MCF 10A (cell line): ENCODE data around the gene STAT1. TPM values are rescaled to one million over a fixed set of nuclear protein-coding genes. Genes with fewer than 3 reads are reported as not detected.
A peak's percentile ranks its signal among the peaks of the same experiment; 100 is the strongest.

Experiments used
- BruUV-seq: library from RNA; stranded (reverse); fragments of 400-500 nt; replicated peaks from 2 replicates; lab custom pipeline; 2021; lab: Mats Ljungman, UMichigan
- CTCF ChIA-PET: fragments of 300-600 bp; sonication (Branson Sonifier 250); formaldehyde crosslinking; extraction: SDS; loops from one replicate; lab custom pipeline; 2021; ENCODE audit warnings: antibody characterized with exemption, inconsistent platforms; lab: Yijun Ruan, JAX
- POLR2A ChIA-PET: fragments of 300-600, 350-650 bp; sonication (Branson Sonifier 250); formaldehyde crosslinking; extraction: SDS; loops from one replicate; lab custom pipeline; 2020; ENCODE audit warnings: antibody characterized with exemption, inconsistent platforms; lab: Yijun Ruan, JAX
- DNase-seq: peaks from one replicate; pipeline ENCODE4 v3.0.0-alpha.2; 2018; ENCODE audit not compliant: unreplicated experiment
- H3K27ac Mint-ChIP-seq: one replicate; pipeline ENCODE4 v1.8.0; 2022; ENCODE audit warnings: mild to moderate bottlenecking, low read depth, mixed read lengths; ENCODE audit not compliant: unreplicated experiment
- H3K27me3 Mint-ChIP-seq: one replicate; pipeline ENCODE4 v1.8.0; 2022; ENCODE audit warnings: mixed read lengths; ENCODE audit not compliant: insufficient read depth, unreplicated experiment
- H3K36me3 Mint-ChIP-seq: one replicate; pipeline ENCODE4 v1.8.0; 2022; ENCODE audit warnings: mild to moderate bottlenecking, moderate library complexity, mixed read lengths; ENCODE audit not compliant: insufficient read depth, unreplicated experiment
- H3K4me1 Mint-ChIP-seq: one replicate; pipeline ENCODE4 v1.8.0; 2022; ENCODE audit warnings: mixed read lengths; ENCODE audit not compliant: insufficient read depth, unreplicated experiment
- H3K4me3 Mint-ChIP-seq: one replicate; pipeline ENCODE4 v1.8.0; 2022; ENCODE audit warnings: mild to moderate bottlenecking, moderate library complexity, mixed read lengths; ENCODE audit not compliant: unreplicated experiment
- H3K9me3 Mint-ChIP-seq: one replicate; pipeline ENCODE4 v1.8.0; 2022; ENCODE audit warnings: mixed read lengths; ENCODE audit not compliant: unreplicated experiment
- intact Hi-C: fragments of 100-400 bp; cut with micrococcal nuclease; formaldehyde crosslinking; loops from 2 replicates; pipeline ENCODE4 v1.14.1; 2022
- total RNA-seq: library from RNA; stranded (reverse); gene quantifications from 2 replicates; pipeline ENCODE4 v1.2.3, GENCODE V29; 2022
- TF ChIP-seq, protein P1 (sequence below): fragments of 200-600 bp; IDR thresholded peaks from one replicate; pipeline ENCODE4 v1.8.0; 2022; ENCODE audit warnings: antibody characterized with exemption, mild to moderate bottlenecking; ENCODE audit not compliant: unreplicated experiment

The STAT1 gene
- total RNA-seq, 1 experiment from 2014 or later = 36.9 TPM

DNA sequence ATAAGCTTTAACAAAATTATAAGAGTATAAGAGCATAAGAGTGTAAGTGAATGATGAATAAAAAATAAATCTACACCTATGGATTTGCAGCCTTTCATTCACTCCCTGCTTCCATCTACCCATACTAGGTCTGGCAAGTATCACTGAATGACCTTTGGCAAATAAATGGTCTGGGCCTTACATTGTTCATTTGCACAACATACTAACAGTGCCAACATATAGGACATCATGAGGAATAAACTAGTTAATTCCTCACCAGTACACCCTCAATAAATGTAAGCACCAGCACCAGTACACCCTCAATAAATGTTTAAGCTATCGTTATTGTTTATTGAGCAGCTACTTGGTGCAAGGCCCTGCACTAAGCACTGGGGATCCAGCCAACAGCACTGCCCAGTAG, 26.9 kb downstream of the STAT1 start:
- POLR2A ChIA-PET = interaction anchor here (0.6 to 1.3 kb wide), 2 partner anchors 11 to 537 kb away, joined by 3 to 6 read pairs; no protein-coding TSS in a partner anchor

DNA sequence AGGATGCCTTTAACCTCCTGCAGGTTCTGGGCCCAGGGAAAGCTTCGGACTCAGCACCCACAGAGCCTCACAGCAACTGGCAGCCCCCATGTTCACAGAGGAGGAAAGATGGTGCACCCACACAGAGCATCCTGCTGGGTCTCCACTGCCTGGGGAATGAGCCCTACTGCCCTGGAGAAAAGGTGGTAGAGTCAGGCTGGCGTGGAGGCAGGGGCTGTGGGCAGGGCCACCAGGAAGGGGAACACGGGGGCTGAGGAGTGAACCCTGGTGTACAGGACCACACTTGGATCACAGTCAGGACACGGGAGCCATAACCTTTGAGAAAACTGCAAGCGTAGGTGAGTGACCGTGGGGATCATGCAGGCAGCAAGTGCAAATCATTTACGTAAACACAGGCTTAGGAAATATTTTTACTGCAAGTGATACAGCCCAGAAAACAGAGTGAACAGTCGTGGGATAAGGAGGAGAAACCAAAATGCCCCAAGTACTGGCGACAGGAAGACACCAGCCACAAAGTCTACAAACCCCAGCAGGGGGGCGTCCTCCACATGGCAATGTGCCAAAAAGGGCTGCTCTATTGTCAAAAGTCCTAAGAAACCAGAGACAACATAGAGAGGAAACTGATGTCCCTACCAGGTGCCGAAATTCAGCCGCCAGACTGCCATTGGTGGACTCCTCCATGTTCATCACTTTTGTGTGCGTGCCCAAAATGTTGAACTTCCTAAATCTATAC, 27.6 kb downstream of the STAT1 start:
- CTCF ChIA-PET = interaction anchor here (0.9 kb wide), 1 partner anchor 12 kb away, joined by 3 read pairs; no protein-coding TSS in a partner anchor
- BruUV-seq = no TSS peak

More for the DNA sequence above, 26.9 kb downstream of the STAT1 start:
- no peak for DNase-seq
- Mint-ChIP-seq H3K36me3 (peaks cover 75% of the 10 kb centered on the region), H3K4me3 (no peak overlapping the region), H3K9me3 (no peaks in the 10 kb centered on the region), H3K27me3 (no peaks in the 10 kb centered on the region), H3K27ac (no peak overlapping the region), H3K4me1 (peaks cover 7% of the 10 kb centered on the region)
- intact Hi-C loops = no loop called here
- TF ChIP-seq, protein P1, sequence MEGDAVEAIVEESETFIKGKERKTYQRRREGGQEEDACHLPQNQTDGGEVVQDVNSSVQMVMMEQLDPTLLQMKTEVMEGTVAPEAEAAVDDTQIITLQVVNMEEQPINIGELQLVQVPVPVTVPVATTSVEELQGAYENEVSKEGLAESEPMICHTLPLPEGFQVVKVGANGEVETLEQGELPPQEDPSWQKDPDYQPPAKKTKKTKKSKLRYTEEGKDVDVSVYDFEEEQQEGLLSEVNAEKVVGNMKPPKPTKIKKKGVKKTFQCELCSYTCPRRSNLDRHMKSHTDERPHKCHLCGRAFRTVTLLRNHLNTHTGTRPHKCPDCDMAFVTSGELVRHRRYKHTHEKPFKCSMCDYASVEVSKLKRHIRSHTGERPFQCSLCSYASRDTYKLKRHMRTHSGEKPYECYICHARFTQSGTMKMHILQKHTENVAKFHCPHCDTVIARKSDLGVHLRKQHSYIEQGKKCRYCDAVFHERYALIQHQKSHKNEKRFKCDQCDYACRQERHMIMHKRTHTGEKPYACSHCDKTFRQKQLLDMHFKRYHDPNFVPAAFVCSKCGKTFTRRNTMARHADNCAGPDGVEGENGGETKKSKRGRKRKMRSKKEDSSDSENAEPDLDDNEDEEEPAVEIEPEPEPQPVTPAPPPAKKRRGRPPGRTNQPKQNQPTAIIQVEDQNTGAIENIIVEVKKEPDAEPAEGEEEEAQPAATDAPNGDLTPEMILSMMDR = no peak
- CTCF ChIA-PET = interaction anchor here (0.6 to 1.2 kb wide), 6 partner anchors 13 to 206 kb away, joined by 3 to 7 read pairs (median 3); no protein-coding TSS in a partner anchor
- no TSS peak for BruUV-seq

GRCh38 chr2:190984595-190984994, 29.4 kb downstream of the STAT1 start:
- CTCF ChIA-PET = interaction anchor here (1.0 kb wide), 1 partner anchor 303 kb away, joined by 3 read pairs; no protein-coding TSS in a partner anchor
- Mint-ChIP-seq H3K27me3 (no peaks in the 10 kb centered on the region), H3K4me1 (peaks cover 7% of the 10 kb centered on the region), H3K9me3 (no peaks in the 10 kb centered on the region), H3K36me3 (peaks cover 71% of the 10 kb centered on the region), H3K4me3 (no peak overlapping the region), H3K27ac (no peak overlapping the region)
- TF ChIP-seq, protein P1 = no peak
- BruUV-seq = no TSS peak
- POLR2A ChIA-PET = no interaction called here
- DNase-seq = peak; percentile 83
- intact Hi-C loops = no loop called here

More for the DNA sequence above, 27.6 kb downstream of the STAT1 start:
- POLR2A ChIA-PET = no interaction called here
- Mint-ChIP-seq H3K27ac (no peak overlapping the region), H3K27me3 (no peaks in the 10 kb centered on the region), H3K4me3 (no peak overlapping the region), H3K36me3 (peaks cover 74% of the 10 kb centered on the region), H3K9me3 (no peaks in the 10 kb centered on the region), H3K4me1 (peaks cover 7% of the 10 kb centered on the region)
- intact Hi-C loops = no loop called here
- TF ChIP-seq, protein P1 = no peak
- no peak for DNase-seq

DNA sequence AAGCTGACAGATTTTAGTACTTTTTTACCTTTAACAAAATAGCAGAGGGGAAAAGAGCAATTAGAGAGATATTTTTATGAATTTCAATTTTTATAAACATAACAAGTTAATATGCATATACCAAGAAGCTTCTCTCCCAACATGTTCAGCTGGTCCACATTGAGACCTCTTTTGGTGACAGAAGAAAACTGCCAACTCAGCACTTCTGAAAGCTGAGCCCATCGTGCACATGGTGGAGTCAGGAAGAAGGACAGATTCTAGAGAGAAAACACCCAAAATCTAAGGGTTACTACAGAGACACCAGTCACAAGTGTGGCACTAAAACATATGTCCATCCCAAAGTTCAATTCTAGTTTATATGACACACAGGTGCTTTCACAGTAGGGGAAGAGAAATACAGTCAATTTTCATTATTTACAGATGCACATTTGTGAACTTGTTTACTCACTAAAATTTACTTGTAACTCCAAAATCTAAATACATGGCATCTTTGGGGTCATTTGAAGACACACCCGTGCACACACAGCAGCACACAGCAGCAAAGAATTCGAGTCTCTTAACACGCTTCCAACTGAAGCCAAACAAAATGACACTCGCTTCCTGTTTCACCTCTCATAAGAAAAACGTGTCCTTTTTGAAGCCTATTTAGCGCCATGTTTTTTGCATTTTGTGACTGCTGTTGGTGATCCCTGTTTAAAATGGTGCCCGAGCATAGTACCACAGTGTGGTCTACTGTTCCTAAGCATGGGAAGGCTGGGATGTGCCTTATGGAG, 31.5 kb downstream of the STAT1 start:
- no peaks in the 10 kb centered on the region for H3K27me3 Mint-ChIP-seq
- ChIA-PET POLR2A (no interaction called here), CTCF (interaction anchor here (0.7 kb wide), 1 partner anchor 17 kb away, joined by 4 read pairs; no protein-coding TSS in a partner anchor)
- peaks cover 7% of the 10 kb centered on the region for H3K4me1 Mint-ChIP-seq
- no peak for DNase-seq
- peaks cover 83% of the 10 kb centered on the region for H3K36me3 Mint-ChIP-seq
- no peaks in the 10 kb centered on the region for H3K9me3 Mint-ChIP-seq
- no TSS peak for BruUV-seq
- H3K27ac Mint-ChIP-seq = no peak overlapping the region
- TF ChIP-seq, protein P1 = no peak
- intact Hi-C loops = no loop called here
- H3K4me3 Mint-ChIP-seq = no peak overlapping the region
